BJ (cell line): ENCODE measurements around the gene MUL1. TPM values are rescaled to one million over a fixed set of nuclear protein-coding genes. Genes with fewer than 3 reads are reported as not detected.

Source experiments
- CTCF ChIA-PET: fragments of 350-600 bp; formaldehyde crosslinking; extraction: SDS; loops from one replicate; lab custom pipeline; 2021; ENCODE audit warnings: antibody characterized with exemption, inconsistent platforms; lab: Yijun Ruan, JAX
- POLR2A ChIA-PET: fragments of 300-600 bp; sonication (Branson Sonifier 250); formaldehyde crosslinking; extraction: SDS; loops from one replicate; lab custom pipeline; 2021; ENCODE audit warnings: antibody characterized with exemption; lab: Charles Lee
- DNase-seq: peaks from one replicate; pipeline ENCODE4 v3.0.0-alpha.2; 2011; ENCODE audit warnings: low read depth
- H3K27me3 ChIP-seq: 2 replicates; pipeline ENCODE4 v1.6.0; 2011; ENCODE audit warnings: low read length; ENCODE audit not compliant: control insufficient read depth, insufficient read depth
- H3K36me3 ChIP-seq: 2 replicates; pipeline ENCODE4 v1.5.1; 2011; ENCODE audit warnings: low read length; ENCODE audit not compliant: control insufficient read depth, insufficient read depth
- H3K4me3 ChIP-seq: 2 replicates; pipeline ENCODE4 v1.5.1; 2011; ENCODE audit warnings: low read depth, mild to moderate bottlenecking, control low read depth, low read length
- polyA plus RNA-seq: library from polyadenylated mRNA; depleted of rRNA; stranded (reverse); fragments of >200 nt; gene quantifications from 2 replicates; pipeline ENCODE4 v1.2.3, GENCODE V29; 2011
- TF ChIP-seq, protein P1 (sequence below): IDR thresholded peaks from 2 replicates; pipeline ENCODE4 v1.5.1; 2011; ENCODE audit warnings: low read depth, mild to moderate bottlenecking, control low read depth, inconsistent platforms, low read length, moderate library complexity; ENCODE audit not compliant: insufficient read depth

The MUL1 gene
- polyA plus RNA-seq, 1 experiment = 46.1 TPM

- Histone ChIP-seq H3K4me3 (no peak overlapping the region), H3K36me3 (0 out of 2 replicates have a peak, but pooled peaks cover 1% of the 10 kb centered on the region), H3K27me3 (no peaks in the 10 kb centered on the region; the same call in 1 of the 2 replicates)
- TF ChIP-seq, protein P1, sequence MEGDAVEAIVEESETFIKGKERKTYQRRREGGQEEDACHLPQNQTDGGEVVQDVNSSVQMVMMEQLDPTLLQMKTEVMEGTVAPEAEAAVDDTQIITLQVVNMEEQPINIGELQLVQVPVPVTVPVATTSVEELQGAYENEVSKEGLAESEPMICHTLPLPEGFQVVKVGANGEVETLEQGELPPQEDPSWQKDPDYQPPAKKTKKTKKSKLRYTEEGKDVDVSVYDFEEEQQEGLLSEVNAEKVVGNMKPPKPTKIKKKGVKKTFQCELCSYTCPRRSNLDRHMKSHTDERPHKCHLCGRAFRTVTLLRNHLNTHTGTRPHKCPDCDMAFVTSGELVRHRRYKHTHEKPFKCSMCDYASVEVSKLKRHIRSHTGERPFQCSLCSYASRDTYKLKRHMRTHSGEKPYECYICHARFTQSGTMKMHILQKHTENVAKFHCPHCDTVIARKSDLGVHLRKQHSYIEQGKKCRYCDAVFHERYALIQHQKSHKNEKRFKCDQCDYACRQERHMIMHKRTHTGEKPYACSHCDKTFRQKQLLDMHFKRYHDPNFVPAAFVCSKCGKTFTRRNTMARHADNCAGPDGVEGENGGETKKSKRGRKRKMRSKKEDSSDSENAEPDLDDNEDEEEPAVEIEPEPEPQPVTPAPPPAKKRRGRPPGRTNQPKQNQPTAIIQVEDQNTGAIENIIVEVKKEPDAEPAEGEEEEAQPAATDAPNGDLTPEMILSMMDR = no peak
- no peak for DNase-seq
- POLR2A ChIA-PET = interaction anchor here (0.6 to 0.9 kb wide), 2 partner anchors 149 to 230 kb away, joined by 3 to 4 read pairs; no protein-coding TSS in a partner anchor
- CTCF ChIA-PET = interaction anchor here (1.3 to 1.8 kb wide), 5 partner anchors 11 to 120 kb away, joined by 3 to 8 read pairs (median 5); no protein-coding TSS in a partner anchor
Observed at GRCh38 chr1:20481643-20482498, 26.1 kb downstream of the MUL1 start.

DNA sequence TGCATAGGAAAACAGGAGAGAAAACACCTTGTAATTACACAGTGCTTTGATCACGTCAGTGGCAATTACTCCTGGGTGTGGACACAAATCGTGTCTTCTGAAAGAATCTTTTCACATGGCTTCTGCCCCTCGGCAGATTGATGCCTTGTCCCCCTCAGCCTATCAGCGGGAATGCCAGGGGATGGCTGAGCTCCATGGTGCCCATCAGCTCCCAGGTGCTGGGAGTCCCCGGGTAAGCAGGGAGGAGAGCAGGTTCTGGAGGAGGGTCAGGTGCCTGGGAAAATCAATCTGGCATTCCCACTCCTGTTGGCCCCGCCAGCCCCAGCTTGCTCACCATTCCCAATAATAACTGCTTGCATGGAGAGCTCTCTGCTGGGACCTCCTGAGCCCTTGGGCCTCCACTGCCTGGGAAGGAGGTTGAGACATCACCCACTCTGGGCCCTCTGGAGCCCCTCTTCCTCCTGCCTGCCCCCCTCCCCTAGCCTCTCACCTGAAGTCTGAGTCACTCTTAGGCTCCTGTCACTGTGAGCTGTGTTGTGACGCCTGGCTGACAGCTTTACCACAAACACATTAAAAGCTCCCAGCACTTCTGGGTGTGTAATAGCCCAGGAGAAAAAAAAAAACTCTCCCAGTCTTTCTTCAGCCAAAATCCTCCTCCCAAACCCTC lies 26.9 kb downstream of the MUL1 start:
- CTCF ChIA-PET = interaction anchor here (0.8 to 1.7 kb wide), 3 partner anchors 13 to 104 kb away, joined by 3 to 8 read pairs (median 5); no protein-coding TSS in a partner anchor
- no peak for DNase-seq
- POLR2A ChIA-PET = no interaction called here
- Histone ChIP-seq H3K36me3 (0 out of 2 replicates have a peak, but pooled peaks cover 1% of the 10 kb centered on the region), H3K27me3 (no peaks in the 10 kb centered on the region; the same call in 1 of the 2 replicates), H3K4me3 (no peak overlapping the region)
- TF ChIP-seq, protein P1 = no peak

DNA sequence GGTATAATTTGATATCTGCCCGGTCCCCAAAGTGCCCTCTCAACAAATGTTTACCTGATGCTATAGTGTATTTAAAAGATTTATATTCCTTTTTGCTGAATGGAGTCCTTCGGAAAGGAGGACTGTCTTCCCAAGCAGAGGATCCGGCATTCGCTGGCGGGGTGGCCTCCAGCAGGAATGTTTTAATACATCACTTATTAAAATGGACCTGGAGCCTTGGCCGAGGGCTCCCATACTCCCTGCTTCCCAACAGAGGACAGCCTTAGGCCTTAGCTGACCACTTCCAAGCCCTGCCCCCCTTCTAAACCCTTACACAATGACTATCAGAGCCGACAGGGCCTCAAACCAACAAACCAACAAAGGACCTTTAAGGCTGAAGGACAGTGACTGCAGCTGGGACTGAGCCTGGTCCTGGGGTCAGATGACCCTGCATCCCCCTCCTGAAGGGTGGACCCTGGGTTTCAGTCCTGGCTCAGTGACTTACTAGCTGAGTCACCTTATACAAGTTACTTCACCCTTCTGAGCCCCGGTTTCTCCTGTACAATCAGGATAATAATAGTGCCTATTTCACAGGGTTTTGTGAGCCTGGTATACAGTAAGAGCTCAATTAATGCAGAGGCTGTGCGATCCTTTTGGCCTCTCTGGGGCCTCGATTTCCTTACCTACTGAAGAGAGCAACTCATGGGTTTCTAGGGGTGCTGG lies 27.6 kb downstream of the MUL1 start:
- TF ChIP-seq, protein P1 = no peak
- 0 out of 2 replicates have a peak, but pooled peaks cover 1% of the 10 kb centered on the region for H3K36me3 ChIP-seq
- H3K27me3 ChIP-seq = no peaks in the 10 kb centered on the region; the same call in 1 of the 2 replicates
- ChIA-PET POLR2A (no interaction called here), CTCF (interaction anchor here (0.8 to 1.7 kb wide), 3 partner anchors 14 to 104 kb away, joined by 3 to 8 read pairs (median 5); no protein-coding TSS in a partner anchor)
- H3K4me3 ChIP-seq = no peak overlapping the region
- no peak for DNase-seq

GRCh38 chr1:20479840-20480239 lies 28.1 kb downstream of the MUL1 start:
- Histone ChIP-seq H3K4me3 (no peak overlapping the region), H3K27me3 (no peaks in the 10 kb centered on the region; the same call in 1 of the 2 replicates), H3K36me3 (0 out of 2 replicates have a peak, but pooled peaks cover 1% of the 10 kb centered on the region)
- CTCF ChIA-PET = interaction anchor here (1.2 to 2.5 kb wide), 2 partner anchors 9 to 15 kb away, joined by 3 to 9 read pairs; no protein-coding TSS in a partner anchor
- POLR2A ChIA-PET = no interaction called here
- DNase-seq = no peak
- TF ChIP-seq, protein P1 = no peak
